H1 (cell line): ENCODE results near the gene PRKCA. TPM values are rescaled to one million over a fixed set of nuclear protein-coding genes. Genes with fewer than 3 reads are reported as not detected.

ENCODE experiments used
- CTCF ChIA-PET: fragments of 300-600 bp; sonication (Branson Sonifier 250); formaldehyde crosslinking; loops from one replicate; lab custom pipeline; 2021; ENCODE audit not compliant: partially characterized antibody; lab: Charles Lee
- POLR2A ChIA-PET: fragments of 300-600 bp; sonication (Branson Sonifier 250); formaldehyde crosslinking; loops from one replicate; lab custom pipeline; 2021; ENCODE audit warnings: inconsistent platforms; ENCODE audit not compliant: partially characterized antibody; lab: Charles Lee
- DNase-seq, 2 experiments: peaks; one replicate each; pipeline versions ENCODE4 v3.0.0 to v3.0.0-alpha.2; 2010 to 2022; ENCODE audit warnings: low spot score in 2 of 2, low read depth in 1 of 2, mixed read lengths in 1 of 2
- FAIRE-seq: peaks from 2 replicates; lab custom pipeline; 2011; peaks lifted over from hg19 to GRCh38; lab: Jason Lieb, UNC
- H2AFZ ChIP-seq: 2 replicates; pipeline ENCODE4 v1.8.1; 2012; ENCODE audit warnings: low read length, inconsistent platforms
- H2AK5ac ChIP-seq: 2 replicates; pipeline ENCODE4 v1.6.1; 2013; ENCODE audit warnings: low read depth, low read length
- H2BK120ac ChIP-seq: replicated peaks from 2 replicates; pipeline ENCODE3; 2013; ENCODE audit warnings: low read depth, low read length, inconsistent platforms
- H2BK12ac ChIP-seq: 2 replicates; pipeline ENCODE4 v1.6.1; 2013; ENCODE audit warnings: low read depth, low read length
- H2BK15ac ChIP-seq: 2 replicates; pipeline ENCODE4 v1.6.1; 2013; ENCODE audit warnings: low read length
- H2BK20ac ChIP-seq: 2 replicates; pipeline ENCODE4 v1.6.1; 2013; ENCODE audit warnings: low read length
- H2BK5ac ChIP-seq: 2 replicates; pipeline ENCODE4 v1.6.1; 2013; ENCODE audit warnings: low read depth, low read length
- H3K14ac ChIP-seq: 2 replicates; pipeline ENCODE4 v1.6.1; 2013; ENCODE audit warnings: inconsistent platforms; ENCODE audit not compliant: insufficient read length
- H3K18ac ChIP-seq: 2 replicates; pipeline ENCODE4 v1.6.1; 2013; ENCODE audit warnings: low read length; ENCODE audit errors: extremely low read depth
- H3K23ac ChIP-seq: 2 replicates; pipeline ENCODE4 v1.6.1; 2013; ENCODE audit warnings: inconsistent platforms; ENCODE audit not compliant: insufficient read length
- H3K23me2 ChIP-seq: 2 replicates; pipeline ENCODE4 v1.6.1; 2013; ENCODE audit warnings: low read depth, low read length
- H3K27ac ChIP-seq: 2 replicates; pipeline ENCODE4 v1.6.1; 2011; ENCODE audit warnings: low read depth, low read length, inconsistent platforms
- H3K27me3 ChIP-seq, 4 experiments: replicated peaks in 1 of 4; 1 replicate in 1 of 4; 2 replicates in 3 of 4; pipeline versions ENCODE4 v1.6.1 to v1.8.1; 2011 to 2013; ENCODE audit warnings: low read length in 3 of 4, mild to moderate bottlenecking in 3 of 4, inconsistent platforms in 2 of 4, mixed read lengths in 2 of 4, moderate library complexity in 1 of 4; ENCODE audit not compliant: control insufficient read depth in 3 of 4, insufficient read depth in 3 of 4; ENCODE audit errors: extremely low read depth in 1 of 4
- H3K36me3 ChIP-seq, 4 experiments: 2 replicates each; pipeline versions ENCODE4 v1.6.1 to v1.8.1; 2011 to 2013; ENCODE audit warnings: mild to moderate bottlenecking in 4 of 4, low read length in 3 of 4, moderate library complexity in 2 of 4, control low read depth in 1 of 4, inconsistent platforms in 1 of 4; ENCODE audit not compliant: insufficient read depth in 4 of 4, control insufficient read depth in 2 of 4
- H3K4ac ChIP-seq: replicated peaks from 2 replicates; pipeline ENCODE3; 2013; ENCODE audit warnings: low read length, low read depth, mixed read lengths, inconsistent platforms; ENCODE audit not compliant: insufficient read length
- H3K4me1 ChIP-seq, 4 experiments: replicated peaks in 1 of 4; 1 replicate in 1 of 4; 2 replicates in 3 of 4; pipeline versions ENCODE4 v1.6.1 to v1.8.1; 2011 to 2013; ENCODE audit warnings: low read length in 3 of 4, inconsistent platforms in 2 of 4, mixed read lengths in 1 of 4; ENCODE audit not compliant: insufficient read depth in 4 of 4, control insufficient read depth in 3 of 4
- H3K4me2 ChIP-seq, 2 experiments: 2 replicates each; pipeline versions ENCODE4 v1.6.1 to v1.8.1; 2011 to 2013; ENCODE audit warnings: low read depth in 2 of 2, low read length in 2 of 2, control low read depth in 1 of 2, inconsistent platforms in 1 of 2, mild to moderate bottlenecking in 1 of 2; ENCODE audit not compliant: insufficient read depth in 1 of 2
- H3K4me3 ChIP-seq, 4 experiments: fragments of 200-600, 300-600 bp in 1 of 4; sonication (generic), shearing (Covaris generic), sonication (Bioruptor Twin) in 1 of 4; 2 replicates each; pipeline versions ENCODE4 v1.5.1 to v1.8.1; 2011 to 2016; ENCODE audit warnings: low read length in 4 of 4, low read depth in 3 of 4, control low read depth in 2 of 4, inconsistent platforms in 2 of 4, mild to moderate bottlenecking in 2 of 4, mixed read lengths in 1 of 4, moderate library complexity in 1 of 4; ENCODE audit not compliant: insufficient read depth in 2 of 4; ENCODE audit errors: extremely low read depth in 1 of 4
- H3K56ac ChIP-seq: replicated peaks from 2 replicates; pipeline ENCODE3; 2013; ENCODE audit warnings: low read depth, mild to moderate bottlenecking, mixed read lengths, low read length, inconsistent platforms; ENCODE audit not compliant: insufficient read length
- H3K79me1 ChIP-seq: 2 replicates; pipeline ENCODE4 v1.6.1; 2013; ENCODE audit warnings: low read depth, low read length, control low read depth
- H3K79me2 ChIP-seq, 2 experiments: 2 replicates each; pipeline versions ENCODE4 v1.6.1 to v1.8.1; 2012 to 2013; ENCODE audit warnings: low read length in 2 of 2, mild to moderate bottlenecking in 2 of 2, inconsistent platforms in 1 of 2; ENCODE audit not compliant: insufficient read depth in 2 of 2, control insufficient read depth in 1 of 2
- H3K9ac ChIP-seq, 4 experiments: replicated peaks in 1 of 4; 1 replicate in 1 of 4; 2 replicates in 3 of 4; pipeline versions ENCODE4 v1.6.1 to v1.8.1; 2011 to 2013; ENCODE audit warnings: low read depth in 3 of 4, low read length in 3 of 4, control low read depth in 2 of 4, mild to moderate bottlenecking in 2 of 4, moderate library complexity in 2 of 4, inconsistent platforms in 1 of 4; ENCODE audit errors: extremely low read depth in 1 of 4
- H3K9me3 ChIP-seq, 2 experiments: 2 replicates each; pipeline versions ENCODE4 v1.6.1 to v1.8.1; 2012 to 2013; ENCODE audit warnings: mild to moderate bottlenecking in 2 of 2, moderate library complexity in 2 of 2, control low read depth in 1 of 2, inconsistent platforms in 1 of 2, low read depth in 1 of 2, low read length in 1 of 2, mixed read lengths in 1 of 2; ENCODE audit not compliant: insufficient read depth in 2 of 2
- H4K20me1 ChIP-seq, 2 experiments: replicated peaks in 1 of 2; 2 replicates each; pipeline versions ENCODE3 to v1.8.1; 2011 to 2013; ENCODE audit warnings: inconsistent platforms in 2 of 2, low read length in 2 of 2, mild to moderate bottlenecking in 1 of 2; ENCODE audit not compliant: insufficient read depth in 2 of 2, control insufficient read depth in 1 of 2
- H4K5ac ChIP-seq: 2 replicates; pipeline ENCODE4 v1.6.1; 2013; ENCODE audit warnings: low read length, low read depth, mixed read lengths, inconsistent platforms; ENCODE audit not compliant: insufficient read length
- H4K8ac ChIP-seq: 2 replicates; pipeline ENCODE4 v1.8.0; 2013; ENCODE audit warnings: mild to moderate bottlenecking, moderate library complexity, low read length, inconsistent platforms; ENCODE audit not compliant: insufficient read depth; ENCODE audit errors: extremely low read depth
- H4K91ac ChIP-seq: replicated peaks from 2 replicates; pipeline ENCODE3; 2013; ENCODE audit warnings: low read length, mixed read lengths, inconsistent platforms; ENCODE audit not compliant: insufficient read length
- FOSL1 ChIP-seq: IDR thresholded peaks from 2 replicates; pipeline ENCODE4 v1.6.1; 2011; ENCODE audit warnings: mild to moderate bottlenecking, low read depth, low read length, moderate library complexity; ENCODE audit not compliant: insufficient read depth
- PHF8 ChIP-seq: fragments of 200-600 bp; sonication (generic); conservative IDR thresholded peaks from 2 replicates; pipeline ENCODE4 v1.7.1; 2012; ENCODE audit warnings: low read depth, mild to moderate bottlenecking, inconsistent platforms, low read length, moderate library complexity
- WGBS, 2 experiments: shearing (Covaris generic) in 1 of 2; methylation state at CpG; one replicate each; pipeline versions ENCODE4 v1.1.6 to v1.1.7; 2013 to 2015; ENCODE audit warnings: low lambda C conversion rate in 2 of 2, mixed read lengths in 2 of 2, inconsistent platforms in 1 of 2, low coverage in 1 of 2, missing lambda C conversion rate in 1 of 2; ENCODE audit not compliant: insufficient replicate concordance in 2 of 2, insufficient coverage in 1 of 2, insufficient read length in 1 of 2; ENCODE audit errors: extremely low coverage in 1 of 2, missing lambda C conversion rate in 1 of 2; 5-methylcytosine and 5-hydroxymethylcytosine counted together
- microRNA counts: library from miRNA; unstranded; fragments of <30 nt; microRNA quantifications from one replicate; lab custom pipeline; 2015
- microRNA-seq, 2 experiments: library from miRNA; unstranded; fragments of <30 nt; microRNA quantifications; one replicate each; pipeline versions ENCODE4 to v1.2.0, GENCODE V29; 2016 to 2020; ENCODE audit warnings: borderline microRNAs expressed in 2 of 2, borderline number of aligned reads in 2 of 2, borderline replicate concordance in 1 of 2
- polyA plus RNA-seq, 7 experiments: library from polyadenylated mRNA; depleted of rRNA in 3 of 7; stranded (reverse) in 5 of 7; unstranded in 2 of 7; fragments of >200 nt in 5 of 7; fragments of 200-250 nt in 2 of 7; gene quantifications; 1 replicate in 5 of 7; 2 replicates in 1 of 7; 4 replicates in 1 of 7; pipeline versions ENCODE4 v1.2.1 to v1.2.3, GENCODE V29; 2011 to 2013; ENCODE audit warnings: missing spikeins in 2 of 7, mixed read lengths in 2 of 7
- small RNA-seq: library from polyadenylated mRNA; stranded (forward); fragments of <200 nt; extraction: miRNeasy Mini kit (QIAGEN cat#:217004); gene quantifications from one replicate; pipeline ENCODE3, GENCODE V24; 2013; ENCODE audit not compliant: insufficient read depth
- total RNA-seq: library from RNA; stranded (reverse); fragmentation: NEBNext Ultra II Directional; extraction: Animal tissue kit (Norgen Biotek cat#: 25700); gene quantifications from 2 replicates; pipeline ENCODE4 v1.2.1, GENCODE V29; 2021

Gene PRKCA
- total and polyA plus RNA-seq, 2 of the 8 experiments (the other 6 are each of a cell fraction or from before 2014, with no cell fraction given): 5.8 to 17.8 TPM

DNA sequence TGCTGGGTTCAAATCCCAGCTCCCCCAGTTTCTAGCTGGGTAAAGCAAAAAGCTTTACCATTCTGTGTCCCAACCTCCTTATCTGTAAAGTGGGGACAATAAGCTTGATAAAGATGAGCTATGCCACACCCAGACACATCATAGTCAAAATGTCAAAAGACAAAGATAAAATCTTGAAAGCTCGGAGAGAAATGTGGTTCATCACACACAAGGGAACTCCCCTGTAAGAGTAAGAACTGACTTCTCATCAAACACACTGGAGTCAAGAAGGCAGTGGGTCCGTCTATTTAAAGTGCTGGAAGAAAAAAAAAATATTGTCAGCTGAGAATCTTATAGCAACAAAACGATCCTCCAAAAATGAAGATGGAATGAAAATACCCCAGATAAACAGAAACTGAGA is 557.8 kb downstream of the PRKCA start:
- CTCF ChIA-PET: interaction anchor here (0.6 to 1.7 kb wide), 9 partner anchors 9 to 132 kb away, joined by 3 to 5 read pairs (median 4); no protein-coding TSS in a partner anchor
- POLR2A ChIA-PET: no interaction called here
- no peak overlapping the region for H2BK120ac ChIP-seq

More for the DNA sequence above, 557.8 kb downstream of the PRKCA start:
- Histone ChIP-seq H4K8ac (no peak overlapping the region), H4K5ac (no peak overlapping the region), H3K18ac (no peak overlapping the region), H3K4me3 (no peak overlapping the region), H2BK15ac (no peak overlapping the region), H3K9ac (no peak overlapping the region), H2BK12ac (no peak overlapping the region), H3K27ac (no peak overlapping the region), H3K9me3 (no peaks in the 10 kb centered on the region), H3K56ac (no peak overlapping the region), H4K91ac (no peak overlapping the region), H3K23ac (no peak overlapping the region), H3K23me2 (no peaks in the 10 kb centered on the region), H3K4me1 (no peaks in the 10 kb centered on the region), H2AK5ac (no peak overlapping the region), H3K4ac (no peak overlapping the region), H2BK5ac (no peak overlapping the region), H4K20me1 (no peaks in the 10 kb centered on the region), H3K79me2 (no peaks in the 10 kb centered on the region), H3K14ac (no peak overlapping the region), H3K27me3 (no peaks in the 10 kb centered on the region), H2BK20ac (no peak overlapping the region), H2AFZ (no peak overlapping the region), H3K36me3 (no peaks in the 10 kb centered on the region), H3K4me2 (no peak overlapping the region), H3K79me1 (no peaks in the 10 kb centered on the region)
- WGBS, 2 experiments: 82% methylated on average over 3 of the region's 3 CpGs; no CpG with 5 or more reads in 1 of the 2 experiments
- TF ChIP-seq FOSL1: no peak
- no peak for TF ChIP-seq PHF8
- no peak for DNase-seq
- FAIRE-seq: no peak

MicroRNAs within 50 kb of the gene (microRNA counts, 767-probe panel; counts per million panel counts)
- 879 counts per million, percentile 95 among the panel's probes with 10 or more counts for microRNA hsa-miR-634 (lab: Ali Mortazavi, UCI)

Small RNAs within 50 kb of the gene (microRNA-seq; reads per million reads assigned to microRNA genes)
- gene MIR634: 0 reads per million in 2 experiments

Small RNAs within 50 kb of the gene (small RNA-seq; reads per million reads assigned to genes)
- gene MIR634: not detected
- gene RN7SL735P: not detected
- gene RNA5SP444: 1.4 reads per million
- not detected for gene RNA5SP445
- gene RNU6-928P: not detected

Other genes with a start within 250 kb of the PRKCA start
- gene CEP112, start 110.5 kb upstream of the PRKCA start, total RNA-seq: 3.1 and 4.2 TPM in 2 replicates
- 0.33 and 0.62 TPM in 2 replicates for gene CEP112, start 110.5 kb upstream of the PRKCA start, polyA plus RNA-seq (2011; rRNA removed)
- gene APOH, start 73.2 kb upstream of the PRKCA start, total RNA-seq: not detected in 2 replicates
- not detected in 2 replicates for gene APOH, start 73.2 kb upstream of the PRKCA start, polyA plus RNA-seq (2011; rRNA removed)